H9 (cell line): ENCODE data around the gene PDE2A. TPM values are rescaled to one million over a fixed set of nuclear protein-coding genes. Genes with fewer than 3 reads are reported as not detected.

Experiments used
- DNase-seq: peaks from one replicate; pipeline ENCODE4 v3.0.0-alpha.2; 2017
- H2AFZ ChIP-seq: one replicate; pipeline ENCODE4 v1.6.1; 2013; ENCODE audit warnings: mild to moderate bottlenecking, low read length, control low read depth, moderate library complexity
- H2AK5ac ChIP-seq: 2 replicates; pipeline ENCODE4 v1.6.1; 2013; ENCODE audit warnings: low read length, control low read depth, mixed read lengths; ENCODE audit not compliant: insufficient read length
- H2BK120ac ChIP-seq: one replicate; pipeline ENCODE4 v1.6.1; 2013; ENCODE audit warnings: low read depth, mild to moderate bottlenecking, low read length, control low read depth, inconsistent platforms; ENCODE audit not compliant: poor library complexity, severe bottlenecking
- H2BK12ac ChIP-seq: 2 replicates; pipeline ENCODE4 v1.6.1; 2013; ENCODE audit warnings: low read length, control low read depth, mixed read lengths, low read depth; ENCODE audit not compliant: insufficient read length
- H2BK15ac ChIP-seq: 2 replicates; pipeline ENCODE4 v1.6.1; 2013; ENCODE audit warnings: low read depth, low read length, control low read depth
- H2BK20ac ChIP-seq: one replicate; pipeline ENCODE4 v1.6.1; 2013; ENCODE audit warnings: low read depth, mild to moderate bottlenecking, low read length, control low read depth, inconsistent platforms; ENCODE audit not compliant: poor library complexity, severe bottlenecking
- H2BK5ac ChIP-seq: 2 replicates; pipeline ENCODE4 v1.6.1; 2013; ENCODE audit warnings: low read length, control low read depth, mixed read lengths; ENCODE audit not compliant: insufficient read length
- H3K14ac ChIP-seq: 2 replicates; pipeline ENCODE4 v1.6.1; 2013; ENCODE audit warnings: low read length, control low read depth; ENCODE audit not compliant: insufficient read depth
- H3K18ac ChIP-seq: 2 replicates; pipeline ENCODE4 v1.6.1; 2013; ENCODE audit warnings: low read depth, mild to moderate bottlenecking, mixed read lengths, low read length, control low read depth; ENCODE audit not compliant: insufficient read length
- H3K23ac ChIP-seq: 2 replicates; pipeline ENCODE4 v1.6.1; 2013; ENCODE audit warnings: low read length, control low read depth, mixed read lengths, low read depth; ENCODE audit not compliant: insufficient read length
- H3K23me2 ChIP-seq: 2 replicates; pipeline ENCODE4 v1.6.1; 2013; ENCODE audit warnings: low read depth, mild to moderate bottlenecking, mixed read lengths, low read length, control low read depth; ENCODE audit not compliant: insufficient read length, poor library complexity, severe bottlenecking
- H3K27ac ChIP-seq: 2 replicates; pipeline ENCODE4 v1.5.1; 2013; ENCODE audit warnings: low read length, control low read depth, mixed read lengths, low read depth; ENCODE audit not compliant: insufficient read length
- H3K27me3 ChIP-seq: 2 replicates; pipeline ENCODE4 v1.6.1; 2013; ENCODE audit warnings: low read length, control low read depth, inconsistent platforms; ENCODE audit not compliant: insufficient read depth
- H3K4ac ChIP-seq: 2 replicates; pipeline ENCODE4 v1.6.1; 2013; ENCODE audit warnings: low read depth, mild to moderate bottlenecking, control low read depth, inconsistent platforms, low read length, moderate library complexity
- H3K4me1 ChIP-seq: 2 replicates; pipeline ENCODE4 v1.6.1; 2013; ENCODE audit warnings: low read length, control low read depth, inconsistent platforms; ENCODE audit not compliant: insufficient read depth
- H3K4me2 ChIP-seq: 2 replicates; pipeline ENCODE4 v1.6.1; 2013; ENCODE audit warnings: low read length, control low read depth, mixed read lengths; ENCODE audit not compliant: insufficient read length, insufficient read depth
- H3K56ac ChIP-seq: 2 replicates; pipeline ENCODE4 v1.6.1; 2013; ENCODE audit warnings: low read depth, mild to moderate bottlenecking, mixed read lengths, low read length, control low read depth; ENCODE audit not compliant: insufficient read length
- H3K79me1 ChIP-seq: 2 replicates; pipeline ENCODE4 v1.6.1; 2013; ENCODE audit warnings: low read depth, mild to moderate bottlenecking, moderate library complexity, low read length, control low read depth, inconsistent platforms; ENCODE audit not compliant: insufficient read depth, poor library complexity, severe bottlenecking
- H3K79me2 ChIP-seq: 2 replicates; pipeline ENCODE4 v1.6.1; 2013; ENCODE audit warnings: low read length, control low read depth, inconsistent platforms; ENCODE audit not compliant: insufficient read depth
- H3K9ac ChIP-seq: 2 replicates; pipeline ENCODE4 v1.6.1; 2013; ENCODE audit warnings: low read length, control low read depth, mixed read lengths; ENCODE audit not compliant: insufficient read length; ENCODE audit errors: extremely low read depth
- H3K9me3 ChIP-seq: one replicate; pipeline ENCODE4 v1.6.1; 2013; ENCODE audit warnings: low read depth, low read length, inconsistent platforms; ENCODE audit not compliant: control insufficient read depth
- H3T11ph ChIP-seq: one replicate; pipeline ENCODE4 v1.6.1; 2013; ENCODE audit warnings: mild to moderate bottlenecking, low read length, control low read depth, inconsistent platforms
- H4K20me1 ChIP-seq: one replicate; pipeline ENCODE4 v1.6.1; 2013; ENCODE audit not compliant: control insufficient read depth, insufficient read length, insufficient read depth
- H4K5ac ChIP-seq: 2 replicates; pipeline ENCODE4 v1.6.1; 2013; ENCODE audit warnings: low read depth, mild to moderate bottlenecking, mixed read lengths, low read length, control low read depth; ENCODE audit not compliant: insufficient read length
- H4K8ac ChIP-seq: replicated peaks from 2 replicates; pipeline ENCODE4 v1.6.1; 2013; ENCODE audit warnings: low read length, control low read depth, mixed read lengths, low read depth; ENCODE audit not compliant: insufficient read length
- H4K91ac ChIP-seq: 2 replicates; pipeline ENCODE4 v1.6.1; 2013; ENCODE audit warnings: low read depth, mild to moderate bottlenecking, moderate library complexity, mixed read lengths, low read length, control low read depth; ENCODE audit not compliant: insufficient read length
- H3K27ac Mint-ChIP-seq, 3 experiments: 2 replicates in 2 of 3; 3 replicates in 1 of 3; pipeline ENCODE4 v1.8.0; 2020 to 2021; ENCODE audit warnings: mixed read lengths in 3 of 3, mild to moderate bottlenecking in 1 of 3, moderate library complexity in 1 of 3
- H3K27me3 Mint-ChIP-seq: 2 replicates; pipeline ENCODE4 v1.8.0; 2021; ENCODE audit warnings: low read depth, mild to moderate bottlenecking, moderate library complexity, mixed read lengths
- H3K36me3 Mint-ChIP-seq, 3 experiments: 2 replicates in 2 of 3; 3 replicates in 1 of 3; pipeline ENCODE4 v1.8.0; 2020 to 2021; ENCODE audit warnings: low read depth in 3 of 3, mixed read lengths in 3 of 3; ENCODE audit not compliant: insufficient read depth in 1 of 3
- H3K4me1 Mint-ChIP-seq, 2 experiments: 2 replicates each; pipeline ENCODE4 v1.8.0; 2020; ENCODE audit warnings: mixed read lengths in 2 of 2
- H3K4me3 Mint-ChIP-seq, 2 experiments: 2 replicates in 1 of 2; 3 replicates in 1 of 2; pipeline ENCODE4 v1.8.0; 2020 to 2021; ENCODE audit warnings: mild to moderate bottlenecking in 2 of 2, mixed read lengths in 2 of 2, moderate library complexity in 1 of 2
- H3K9me3 Mint-ChIP-seq, 2 experiments: 2 replicates in 1 of 2; 3 replicates in 1 of 2; pipeline ENCODE4 v1.8.0; 2020; ENCODE audit warnings: mild to moderate bottlenecking in 2 of 2, mixed read lengths in 2 of 2, moderate library complexity in 1 of 2
- CTCF ChIP-seq: fragments of 200-600 bp; sonication (generic); conservative IDR thresholded peaks from 3 replicates; pipeline ENCODE4 v1.8.0; 2021; ENCODE audit warnings: antibody characterized with exemption, mild to moderate bottlenecking
- WGBS: extraction: QIAGEN DNeasy Blood & Tissue Kit; methylation state at CpG from one replicate; pipeline ENCODE4 v1.1.7; 2013; ENCODE audit warnings: missing lambda C conversion rate, low lambda C conversion rate, mixed read lengths; ENCODE audit not compliant: insufficient read length; ENCODE audit errors: extremely low coverage; 5-methylcytosine and 5-hydroxymethylcytosine counted together
- total RNA-seq: library from RNA; stranded (reverse); gene quantifications from 2 replicates; pipeline ENCODE4 v1.2.1, GENCODE V29; 2021

The PDE2A gene
- total RNA-seq, 1 experiment from 2014 or later, result 3.4 TPM

- no peak for TF ChIP-seq CTCF
- Histone ChIP-seq H3K27me3 (no peaks in the 10 kb centered on the region), H3K23me2 (no peaks in the 10 kb centered on the region), H3K4ac (no peak overlapping the region), H3K4me2 (no peak overlapping the region), H3K9me3 (no peaks in the 10 kb centered on the region), H3K4me1 (no peaks in the 10 kb centered on the region), H2AK5ac (no peak overlapping the region), H2BK20ac (no peak overlapping the region), H2BK12ac (no peak overlapping the region), H2BK120ac (no peak overlapping the region), H3K9ac (no peak overlapping the region), H3K27ac (no peak overlapping the region), H4K8ac (no peak overlapping the region), H3K18ac (no peak overlapping the region), H3K79me2 (no peaks in the 10 kb centered on the region), H2AFZ (no peak overlapping the region), H3K79me1 (no peaks in the 10 kb centered on the region), H3K56ac (no peak overlapping the region), H4K20me1 (no peaks in the 10 kb centered on the region), H2BK5ac (no peak overlapping the region), H4K91ac (no peak overlapping the region), H3T11ph (no peak overlapping the region), H4K5ac (no peak overlapping the region), H3K23ac (no peak overlapping the region), H2BK15ac (no peak overlapping the region), H3K14ac (no peak overlapping the region)
- no peak for DNase-seq
- peaks cover 15 to 53% of the 10 kb centered on the region in 2 experiments for H3K4me1 Mint-ChIP-seq
- H3K36me3 Mint-ChIP-seq, result no peaks in the 10 kb centered on the region
- no peak overlapping the region for H3K4me3 Mint-ChIP-seq
- no peaks in the 10 kb centered on the region for H3K9me3 Mint-ChIP-seq
- peaks cover 18% of the 10 kb centered on the region for H3K27me3 Mint-ChIP-seq
- H3K27ac Mint-ChIP-seq, result no peak overlapping the region; a peak in 1 of 7 replicates
- no CpG with 5 or more reads among the region's 9 CpGs for WGBS
Measured at GRCh38 chr11:72658989-72659640, 15.1 kb downstream of the PDE2A start.
